Adrenal gland (tissue), 12 donors: ENCODE measurements around the gene CLASP1. TPM values are rescaled to one million over a fixed set of nuclear protein-coding genes. Genes with fewer than 3 reads are reported as not detected.

ENCODE experiments used
- DNase-seq, 7 donors: peaks; one replicate each; pipeline ENCODE4 v3.0.0-alpha.2; 2019 to 2020
- H3K27ac ChIP-seq, 5 donors: fragments of 200-600 bp; sonication (generic) in 4 of 5; 1 replicate in 3 of 5; 2 replicates in 2 of 5; pipeline versions ENCODE4 v1.5.1 to v1.8.0; 2016 to 2020; ENCODE audit warnings: mild to moderate bottlenecking in 1 of 5
- H3K27me3 ChIP-seq: fragments of 200-600 bp; 2 replicates; pipeline ENCODE4 v1.8.0; 2021
- H3K36me3 ChIP-seq, 2 donors: fragments of 200-600 bp; replicated peaks in 1 of 2; 1 replicate in 1 of 2; 2 replicates in 1 of 2; pipeline versions ENCODE4 v1.5.1 to v1.8.0; 2018 to 2022
- H3K4me1 ChIP-seq, 2 donors: fragments of 200-600 bp; replicated peaks in 1 of 2; 1 replicate in 1 of 2; 2 replicates in 1 of 2; pipeline versions ENCODE4 v1.5.1 to v1.8.0; 2018 to 2021
- H3K4me3 ChIP-seq, 4 donors: fragments of 200-600 bp; sonication (generic) in 3 of 4; one replicate each; pipeline ENCODE4 v1.5.1; 2016 to 2018
- H3K9me3 ChIP-seq, 3 donors: fragments of 200-600 bp; sonication (generic) in 1 of 3; replicated peaks in 1 of 3; 1 replicate in 2 of 3; 2 replicates in 1 of 3; pipeline versions ENCODE4 v1.5.1 to v1.8.0; 2016 to 2021
- CTCF ChIP-seq, 6 experiments: fragments of 450-650 bp in 4 of 6; fragments of 200-600 bp in 2 of 6; sonication (generic) in 1 of 6; IDR thresholded peaks; 1 replicate in 5 of 6; 2 replicates in 1 of 6; pipeline versions ENCODE4 v1.5.1 to v1.8.0; 2016 to 2021; ENCODE audit warnings: antibody characterized with exemption in 6 of 6, mild to moderate bottlenecking in 2 of 6, moderate library complexity in 1 of 6
- POLR2A ChIP-seq, 2 donors: fragments of 450-650 bp; IDR thresholded peaks; one replicate each; pipeline ENCODE4 v1.6.1; 2017; ENCODE audit warnings: antibody characterized with exemption in 2 of 2, mild to moderate bottlenecking in 2 of 2, moderate library complexity in 1 of 2
- WGBS, 4 donors: extraction: QIAGEN DNeasy Blood & Tissue Kit in 2 of 4; methylation state at CpG; one replicate each; pipeline versions ENCODE4 v1.1.5 to v1.1.7; 2013 to 2017; 5-methylcytosine and 5-hydroxymethylcytosine counted together
- intact Hi-C, 2 donors: fragments of 100-400 bp; cut with DNase I; formaldehyde crosslinking; loops; one replicate each; pipeline versions ENCODE4 v1.14.1 to v1.15.0; 2022 to 2023
- polyA plus RNA-seq, 3 donors: library from polyadenylated mRNA; stranded (reverse); fragments of 200-250 nt in 2 of 3; fragments of 350-450 nt in 1 of 3; fragmentation: Illumina TruSeq in 1 of 3; extraction: RNeasy Lipid Tissue Mini Kit (QIAGEN cat#74804) in 1 of 3; gene quantifications; one replicate each; pipeline ENCODE4 v1.2.3, GENCODE V29; 2013 to 2014
- small RNA-seq, 2 donors: library from RNA; depleted of rRNA; stranded (forward); fragments of <200 nt; gene quantifications; one replicate each; pipeline ENCODE3, GENCODE V24; 2016
- total RNA-seq, 9 donors: library from RNA; depleted of rRNA in 4 of 9; stranded (reverse); fragments of >200 nt in 4 of 9; fragments of 120-200 nt in 1 of 9; fragmentation: NEBNext Ultra II Directional in 1 of 9; extraction: Animal tissue kit (Norgen Biotek cat#: 25700) in 1 of 9; gene quantifications; one replicate each; pipeline versions ENCODE4 v1.1.0 to v1.2.4, GENCODE V29; 2013 to 2023
- donor health status: healthy with polysubstance abuse.
- donor health status: Bipolar disorder and iron deficiency.
- donor health status: DM: yes; HTN: yes; CAD: no.
- donor health status: DM: no; HTN: no; CAD: no.
- donor health status: DM: no; HTN: no; CAD: no.
- donor health status: DM: yes; HTN: yes; CAD: no.

Gene CLASP1
- total and polyA plus RNA-seq, 12 donors: 14.9 to 66.1 (median 53.4) TPM

- 79 to 94% (median 87%) methylated on average over 12 of the region's 12 CpGs for WGBS, 4 donors
These were observed 360.6 kb downstream of the CLASP1 start for GRCh38 chr2:121288454-121289231.

GRCh38 chr2:121287956-121288355 lies 361.3 kb downstream of the CLASP1 start:
- H3K4me1 ChIP-seq: peaks cover 0 to 13% of the 10 kb centered on the region in 2 donors
- WGBS, 4 donors: 95 to 100% (median 98%) methylated on average over 2 to 4 of the region's 4 CpGs
- no peaks in the 10 kb centered on the region for H3K9me3 ChIP-seq
- no peak overlapping the region for H3K4me3 ChIP-seq
- H3K36me3 ChIP-seq: no peaks in the 10 kb centered on the region
- peaks cover 14% of the 10 kb centered on the region for H3K27me3 ChIP-seq
- intact Hi-C loops: no loop called here
- peak in 1 of 7 donors; percentile 43 for DNase-seq
- TF ChIP-seq POLR2A (IDR thresholded peaks at IDR 0.05): no peak
- TF ChIP-seq CTCF (IDR thresholded peaks at IDR 0.05): no peak
- H3K27ac ChIP-seq: no peak overlapping the region

More at GRCh38 chr2:121288454-121289231, 360.6 kb downstream of the CLASP1 start:
- intact Hi-C loops: no loop called here
- peaks cover 14% of the 10 kb centered on the region for H3K27me3 ChIP-seq
- no peaks in the 10 kb centered on the region for H3K9me3 ChIP-seq
- no peak overlapping the region for H3K27ac ChIP-seq
- H3K36me3 ChIP-seq: no peaks in the 10 kb centered on the region
- TF ChIP-seq CTCF (IDR thresholded peaks at IDR 0.05) (no peak), POLR2A (IDR thresholded peaks at IDR 0.05) (no peak)
- peak in 1 of 7 donors; percentile 13 for DNase-seq
- peaks cover 0 to 13% of the 10 kb centered on the region in 2 donors for H3K4me1 ChIP-seq
- no peak overlapping the region for H3K4me3 ChIP-seq

Small RNAs within 50 kb of the gene (small RNA-seq; reads per million reads assigned to genes)
- gene RF00019: 0 reads per million in 2 donors
- 96.1 to 206 reads per million in 2 donors for gene RNU4ATAC

Other genes with a start within 250 kb of the CLASP1 start
- 10 to 100 TPM in 1 of 9 donors, not detected in 8; 39.2 TPM for gene RNU4ATAC, start 118.6 kb downstream of the CLASP1 start, total RNA-seq
- not detected for gene RNU4ATAC, start 118.6 kb downstream of the CLASP1 start, polyA plus RNA-seq
- 10 to 100 TPM; 13.2 to 88.3 (median 38.4) TPM for gene NIFK, start 87.4 kb upstream of the CLASP1 start, total RNA-seq
- 100 to 1,000 TPM in 1 of 3 donors, 10 to 100 TPM in 2; 68.1 to 134 (median 80.9) TPM for gene NIFK, start 87.4 kb upstream of the CLASP1 start, polyA plus RNA-seq
- gene TSN, start 106.2 kb upstream of the CLASP1 start, total RNA-seq: 100 to 1,000 TPM in 1 of 9 donors, 10 to 100 TPM in 8; 33.9 to 152 (median 47.8) TPM
- 10 to 100 TPM; 16.3 to 53.4 (median 17.2) TPM for gene TSN, start 106.2 kb upstream of the CLASP1 start, polyA plus RNA-seq